Upper lobe of left lung (tissue), 4 donors: ENCODE data around the gene MICALL1.

Source experiments
- CTCF ChIP-seq, 6 experiments: fragments of 450-650 bp in 4 of 6; fragments of 200-600 bp in 2 of 6; sonication (generic) in 2 of 6; IDR thresholded peaks; one replicate each; pipeline ENCODE4 v1.5.1; 2016 to 2019; ENCODE audit warnings: antibody characterized with exemption in 6 of 6
- POLR2AphosphoS5 ChIP-seq, 2 donors: sonication (generic); formaldehyde crosslinking; IDR thresholded peaks; one replicate each; pipeline ENCODE4 v1.5.1; 2017; ENCODE audit warnings: antibody characterized with exemption in 2 of 2

DNA sequence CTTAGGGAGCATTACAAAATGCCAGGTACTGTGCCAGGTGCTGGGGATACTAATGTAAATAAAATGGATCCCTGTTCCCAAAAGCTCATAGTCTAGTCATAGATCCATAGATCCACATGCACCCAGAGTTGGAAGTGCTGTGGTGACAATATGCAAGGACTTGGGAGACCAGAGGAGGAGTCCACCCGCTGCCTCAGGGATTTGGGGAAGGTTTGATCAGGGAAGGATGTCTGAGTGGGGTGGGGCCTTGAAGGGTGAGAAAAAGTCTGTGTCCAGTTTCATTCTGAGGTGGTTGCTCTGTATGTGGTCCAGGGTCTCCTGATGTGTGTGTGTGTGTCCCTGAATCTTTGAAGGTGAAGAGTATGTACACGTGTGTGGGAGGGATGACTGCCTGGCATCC is 69.1 kb downstream of the MICALL1 start:
- TF ChIP-seq CTCF (IDR thresholded peaks at IDR 0.05) (no peak), POLR2AphosphoS5 (IDR thresholded peaks at IDR 0.05) (no peak)
